GM23338 (cell line): Measurements from ENCODE around the gene MGAT3. TPM values are rescaled to one million over a fixed set of nuclear protein-coding genes. Genes with fewer than 3 reads are reported as not detected.
A peak's percentile ranks its signal among the peaks of the same experiment; 100 is the strongest.

Experiments used
- ATAC-seq: fragments of 200-7000 bp; cut with Tn5 transposase; 3 replicates; pipeline ENCODE4 v1.9.1; 2020
- DNase-seq: peaks from one replicate; pipeline ENCODE4 v3.0.0-alpha.2; 2015; ENCODE audit warnings: low spot score
- H2AFZ ChIP-seq: fragments of 200-600 bp; sonication (generic); 2 replicates; pipeline ENCODE4 v1.8.0; 2016; ENCODE audit warnings: antibody characterized with exemption, mild to moderate bottlenecking, moderate library complexity
- H3F3A ChIP-seq: fragments of 200-600 bp; sonication (generic); replicated peaks from 2 replicates; pipeline ENCODE4 v1.8.0; 2017; ENCODE audit warnings: antibody characterized with exemption, mixed run types, low read depth
- H3K27ac ChIP-seq: fragments of 200-600 bp; sonication (generic); 2 replicates; pipeline ENCODE4 v1.6.1; 2016; ENCODE audit warnings: low read depth
- H3K27me3 ChIP-seq: fragments of 200-600 bp; sonication (generic); 2 replicates; pipeline ENCODE4 v1.8.0; 2016; ENCODE audit warnings: mild to moderate bottlenecking, mixed run types, moderate library complexity; ENCODE audit not compliant: insufficient read depth
- H3K36me3 ChIP-seq: fragments of 200-600 bp; sonication (generic); 2 replicates; pipeline ENCODE4 v1.8.0; 2016; ENCODE audit warnings: mild to moderate bottlenecking; ENCODE audit not compliant: insufficient read depth
- H3K4me1 ChIP-seq: fragments of 200-600 bp; sonication (generic); 2 replicates; pipeline ENCODE4 v1.8.0; 2016; ENCODE audit warnings: mild to moderate bottlenecking, moderate library complexity; ENCODE audit not compliant: insufficient read depth
- H3K4me2 ChIP-seq: fragments of 200-600 bp; sonication (generic); 2 replicates; pipeline ENCODE4 v1.7.1; 2017; ENCODE audit warnings: mixed run types
- H3K4me3 ChIP-seq: fragments of 200-600 bp; sonication (generic); 2 replicates; pipeline ENCODE4 v1.6.1; 2016; ENCODE audit warnings: mixed run types
- H3K79me2 ChIP-seq: fragments of 200-600 bp; sonication (generic); replicated peaks from 2 replicates; pipeline ENCODE4 v1.8.0; 2017; ENCODE audit warnings: mild to moderate bottlenecking; ENCODE audit not compliant: insufficient read depth
- H3K9me2 ChIP-seq: fragments of 200-600 bp; sonication (generic); 2 replicates; pipeline ENCODE4 v1.8.0; 2017; ENCODE audit not compliant: insufficient read depth
- H4K20me1 ChIP-seq: fragments of 200-600 bp; sonication (generic); replicated peaks from 2 replicates; pipeline ENCODE4 v1.8.0; 2017; ENCODE audit warnings: mild to moderate bottlenecking; ENCODE audit not compliant: insufficient read depth
- H3K27ac Mint-ChIP-seq: 2 replicates; pipeline ENCODE4 v1.8.0; 2020; ENCODE audit warnings: inconsistent platforms, mild to moderate bottlenecking, moderate library complexity, mixed read lengths
- H3K27me3 Mint-ChIP-seq: 3 replicates; pipeline ENCODE4 v1.8.0; 2022; ENCODE audit warnings: low read depth, mild to moderate bottlenecking, moderate library complexity, mixed read lengths, inconsistent platforms; ENCODE audit not compliant: insufficient read depth, poor library complexity
- H3K36me3 Mint-ChIP-seq: 3 replicates; pipeline ENCODE4 v1.8.0; 2021; ENCODE audit warnings: low read depth, mild to moderate bottlenecking, inconsistent platforms, moderate library complexity, mixed read lengths
- H3K4me1 Mint-ChIP-seq: 3 replicates; pipeline ENCODE4 v1.8.0; 2020; ENCODE audit warnings: mild to moderate bottlenecking, inconsistent platforms, mixed read lengths
- H3K4me3 Mint-ChIP-seq: 3 replicates; pipeline ENCODE4 v1.8.0; 2021; ENCODE audit warnings: moderate library complexity, mild to moderate bottlenecking, inconsistent platforms, mixed read lengths
- H3K9me3 Mint-ChIP-seq: 3 replicates; pipeline ENCODE4 v1.8.0; 2020; ENCODE audit warnings: moderate library complexity, mild to moderate bottlenecking, inconsistent platforms, mixed read lengths
- EZH2 ChIP-seq: fragments of 200-600 bp; sonication (generic); IDR thresholded peaks from one replicate; pipeline ENCODE4 v1.8.0; 2017; ENCODE audit warnings: antibody characterized with exemption, mild to moderate bottlenecking, low read depth; ENCODE audit not compliant: unreplicated experiment
- NANOG ChIP-seq: IDR thresholded peaks from 2 replicates; pipeline ENCODE4 v1.6.1; 2016; ENCODE audit warnings: antibody characterized with exemption, borderline replicate concordance
- STAT1 ChIP-seq: IDR thresholded peaks from one replicate; pipeline ENCODE4 v1.6.1; 2016; ENCODE audit warnings: antibody characterized with exemption; ENCODE audit not compliant: unreplicated experiment
- ZNF331 ChIP-seq: fragments of 250-450 bp; sonication (Bioruptor Pico); IDR thresholded peaks from 2 replicates; pipeline ENCODE4 v1.5.0; 2020; ENCODE audit warnings: low read depth, mild to moderate bottlenecking, moderate library complexity
- polyA plus RNA-seq: library from polyadenylated mRNA; unstranded; fragments of >200 nt; fragmentation: Nextera tagmentation; extraction: Ambion mirVana; gene quantifications from 2 replicates; pipeline ENCODE4 v1.2.1, GENCODE V29; 2016
- total RNA-seq: library from RNA; depleted of rRNA; stranded (reverse); fragments of >200 nt; shearing (Covaris generic); gene quantifications from 2 replicates; pipeline ENCODE4 v1.2.3, GENCODE V29; 2014
- TF ChIP-seq, protein P1 (sequence below): IDR thresholded peaks from one replicate; pipeline ENCODE4 v1.6.1; 2018; ENCODE audit warnings: antibody characterized with exemption; ENCODE audit not compliant: unreplicated experiment
- TF ChIP-seq, protein P2 (sequence below), 2 experiments: fragments of 200-600 bp in 1 of 2; sonication (generic) in 1 of 2; conservative IDR thresholded peaks; 2 replicates each; pipeline versions ENCODE4 v1.5.1 to v1.6.1; 2016 to 2017; ENCODE audit warnings: antibody characterized with exemption in 2 of 2, low read depth in 2 of 2, mild to moderate bottlenecking in 2 of 2, moderate library complexity in 1 of 2

Gene MGAT3
- total and polyA plus RNA-seq, 2 experiments from 2014 or later = 1.7 to 10.2 TPM

DNA sequence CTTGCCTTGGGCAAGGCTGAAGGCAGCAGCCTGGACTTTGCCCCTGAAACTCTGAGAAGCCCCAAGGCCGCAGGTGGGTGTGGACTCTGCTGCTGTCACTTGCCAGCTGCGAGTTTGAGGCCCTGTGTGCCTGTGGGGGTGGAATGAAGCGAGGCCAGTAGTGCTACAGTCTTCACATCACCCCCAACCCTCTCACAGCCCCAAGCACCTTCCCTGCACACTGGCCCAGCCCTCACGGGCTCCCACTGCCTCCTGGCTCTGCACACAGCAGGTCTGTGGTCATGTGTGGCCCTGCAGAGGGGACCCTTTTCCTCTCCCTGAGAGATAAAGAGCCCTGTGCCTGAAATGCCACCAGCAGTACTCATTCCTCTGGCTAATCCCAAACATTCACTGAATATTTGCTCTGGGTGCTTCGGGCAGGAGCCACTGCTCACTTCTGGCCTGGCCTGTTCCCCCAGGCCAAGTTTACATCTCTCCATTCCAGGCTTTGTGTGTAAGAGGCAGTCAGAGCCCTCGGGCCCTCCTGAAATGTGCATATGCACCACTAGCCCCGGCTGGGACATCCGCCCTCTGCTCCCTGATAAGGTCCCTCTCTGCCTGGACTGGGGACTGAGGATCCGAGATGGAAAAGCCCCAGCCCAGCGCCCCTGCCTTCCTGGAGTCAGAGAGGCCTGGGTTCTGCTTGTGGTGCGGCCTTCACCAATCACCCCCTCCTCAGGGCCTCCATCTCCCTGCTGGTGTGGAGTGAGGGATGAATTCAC is 17.7 kb downstream of the MGAT3 start:
- H3K4me1 ChIP-seq = peaks cover 49% of the 10 kb centered on the region
- peak; percentile 79 for DNase-seq

DNA sequence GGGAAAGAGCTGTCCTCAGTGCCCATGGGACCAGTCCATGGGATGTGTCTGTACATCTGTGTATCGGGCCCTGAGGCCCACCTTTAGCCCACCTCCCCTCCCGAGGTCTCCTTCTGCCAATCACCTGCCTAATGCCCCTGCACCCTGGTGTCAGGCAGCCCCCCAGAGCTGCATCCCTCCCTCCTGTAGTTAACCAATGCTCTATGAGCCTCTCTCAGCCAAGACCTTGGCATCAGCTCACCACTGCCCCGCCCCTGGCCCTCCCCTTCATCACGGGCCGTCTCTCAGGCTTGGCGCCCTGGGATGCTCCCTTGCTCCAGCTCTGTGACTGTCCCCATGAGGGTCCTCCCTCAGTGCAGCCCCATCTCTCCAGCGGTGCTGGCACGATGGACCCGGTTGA is 18.5 kb downstream of the MGAT3 start:
- Histone ChIP-seq H3F3A (peaks cover 14% of the 10 kb centered on the region), H3K4me2 (peak overlapping the region; percentile 55; the same call in 1 of the 2 replicates), H3K4me3 (no peak overlapping the region), H3K79me2 (no peaks in the 10 kb centered on the region), H2AFZ (no peak overlapping the region), H3K4me1 (peaks cover 48% of the 10 kb centered on the region), H3K27me3 (no peaks in the 10 kb centered on the region), H3K9me2 (no peaks in the 10 kb centered on the region), H3K27ac (peak overlapping the region; percentile 79; the same call in 1 of the 2 replicates), H3K36me3 (no peaks in the 10 kb centered on the region), H4K20me1 (peaks cover 7% of the 10 kb centered on the region; the same call in 1 of the 2 replicates)
- peaks cover 61% of the 10 kb centered on the region for H3K4me1 Mint-ChIP-seq
- DNase-seq (no peak), ATAC-seq (no peak)
- H3K27ac Mint-ChIP-seq = no peak overlapping the region
- H3K36me3 Mint-ChIP-seq = no peaks in the 10 kb centered on the region; the same call in 2 of the 3 replicates
- H3K9me3 Mint-ChIP-seq = no peaks in the 10 kb centered on the region; the same call in 2 of the 3 replicates
- no peak overlapping the region for H3K4me3 Mint-ChIP-seq
- H3K27me3 Mint-ChIP-seq = peaks cover 18% of the 10 kb centered on the region
- TF ChIP-seq, protein P1, sequence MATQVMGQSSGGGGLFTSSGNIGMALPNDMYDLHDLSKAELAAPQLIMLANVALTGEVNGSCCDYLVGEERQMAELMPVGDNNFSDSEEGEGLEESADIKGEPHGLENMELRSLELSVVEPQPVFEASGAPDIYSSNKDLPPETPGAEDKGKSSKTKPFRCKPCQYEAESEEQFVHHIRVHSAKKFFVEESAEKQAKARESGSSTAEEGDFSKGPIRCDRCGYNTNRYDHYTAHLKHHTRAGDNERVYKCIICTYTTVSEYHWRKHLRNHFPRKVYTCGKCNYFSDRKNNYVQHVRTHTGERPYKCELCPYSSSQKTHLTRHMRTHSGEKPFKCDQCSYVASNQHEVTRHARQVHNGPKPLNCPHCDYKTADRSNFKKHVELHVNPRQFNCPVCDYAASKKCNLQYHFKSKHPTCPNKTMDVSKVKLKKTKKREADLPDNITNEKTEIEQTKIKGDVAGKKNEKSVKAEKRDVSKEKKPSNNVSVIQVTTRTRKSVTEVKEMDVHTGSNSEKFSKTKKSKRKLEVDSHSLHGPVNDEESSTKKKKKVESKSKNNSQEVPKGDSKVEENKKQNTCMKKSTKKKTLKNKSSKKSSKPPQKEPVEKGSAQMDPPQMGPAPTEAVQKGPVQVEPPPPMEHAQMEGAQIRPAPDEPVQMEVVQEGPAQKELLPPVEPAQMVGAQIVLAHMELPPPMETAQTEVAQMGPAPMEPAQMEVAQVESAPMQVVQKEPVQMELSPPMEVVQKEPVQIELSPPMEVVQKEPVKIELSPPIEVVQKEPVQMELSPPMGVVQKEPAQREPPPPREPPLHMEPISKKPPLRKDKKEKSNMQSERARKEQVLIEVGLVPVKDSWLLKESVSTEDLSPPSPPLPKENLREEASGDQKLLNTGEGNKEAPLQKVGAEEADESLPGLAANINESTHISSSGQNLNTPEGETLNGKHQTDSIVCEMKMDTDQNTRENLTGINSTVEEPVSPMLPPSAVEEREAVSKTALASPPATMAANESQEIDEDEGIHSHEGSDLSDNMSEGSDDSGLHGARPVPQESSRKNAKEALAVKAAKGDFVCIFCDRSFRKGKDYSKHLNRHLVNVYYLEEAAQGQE = no peak
- TF ChIP-seq STAT1 (no peak), NANOG (no peak), ZNF331 (CRISPR knock-in tag) (no peak)
- TF ChIP-seq, protein P2, sequence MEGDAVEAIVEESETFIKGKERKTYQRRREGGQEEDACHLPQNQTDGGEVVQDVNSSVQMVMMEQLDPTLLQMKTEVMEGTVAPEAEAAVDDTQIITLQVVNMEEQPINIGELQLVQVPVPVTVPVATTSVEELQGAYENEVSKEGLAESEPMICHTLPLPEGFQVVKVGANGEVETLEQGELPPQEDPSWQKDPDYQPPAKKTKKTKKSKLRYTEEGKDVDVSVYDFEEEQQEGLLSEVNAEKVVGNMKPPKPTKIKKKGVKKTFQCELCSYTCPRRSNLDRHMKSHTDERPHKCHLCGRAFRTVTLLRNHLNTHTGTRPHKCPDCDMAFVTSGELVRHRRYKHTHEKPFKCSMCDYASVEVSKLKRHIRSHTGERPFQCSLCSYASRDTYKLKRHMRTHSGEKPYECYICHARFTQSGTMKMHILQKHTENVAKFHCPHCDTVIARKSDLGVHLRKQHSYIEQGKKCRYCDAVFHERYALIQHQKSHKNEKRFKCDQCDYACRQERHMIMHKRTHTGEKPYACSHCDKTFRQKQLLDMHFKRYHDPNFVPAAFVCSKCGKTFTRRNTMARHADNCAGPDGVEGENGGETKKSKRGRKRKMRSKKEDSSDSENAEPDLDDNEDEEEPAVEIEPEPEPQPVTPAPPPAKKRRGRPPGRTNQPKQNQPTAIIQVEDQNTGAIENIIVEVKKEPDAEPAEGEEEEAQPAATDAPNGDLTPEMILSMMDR (conservative IDR thresholded peaks at IDR 0.05; ENCODE audit: low read depth in 2 of 2) = no peak

More for the DNA sequence above, 17.7 kb downstream of the MGAT3 start:
- H3K9me3 Mint-ChIP-seq = no peaks in the 10 kb centered on the region; the same call in 2 of the 3 replicates
- no peaks in the 10 kb centered on the region for H3K36me3 ChIP-seq
- peaks cover 20% of the 10 kb centered on the region for H3K27me3 Mint-ChIP-seq
- H3K9me2 ChIP-seq = no peaks in the 10 kb centered on the region
- no peaks in the 10 kb centered on the region; the same call in 2 of the 3 replicates for H3K36me3 Mint-ChIP-seq
- H3K4me3 ChIP-seq = no peak overlapping the region
- peak overlapping the region; percentile 55 for H3K4me2 ChIP-seq
- H3K4me1 Mint-ChIP-seq = peaks cover 66% of the 10 kb centered on the region
- H3F3A ChIP-seq = peaks cover 14% of the 10 kb centered on the region
- no peak overlapping the region for H3K27ac Mint-ChIP-seq
- peaks cover 2% of the 10 kb centered on the region; the same call in 1 of the 2 replicates for H4K20me1 ChIP-seq
- no peak overlapping the region for H3K4me3 Mint-ChIP-seq
- H3K79me2 ChIP-seq = no peaks in the 10 kb centered on the region
- peak overlapping the region; percentile 79 for H3K27ac ChIP-seq
- H2AFZ ChIP-seq = no peak overlapping the region
- no peaks in the 10 kb centered on the region for H3K27me3 ChIP-seq
- TF ChIP-seq, protein P2 (conservative IDR thresholded peaks at IDR 0.05; ENCODE audit: low read depth in 2 of 2) = no peak
- TF ChIP-seq EZH2 = no peak
- TF ChIP-seq, protein P1 = peak; percentile 19
- ATAC-seq = peak; percentile 36
